ENCODE data around the gene NAPB. TPM values are rescaled to one million over a fixed set of nuclear protein-coding genes. Genes with fewer than 3 reads are reported as not detected.

NAPB gene
- total RNA-seq, 4 donors from 2014 or later, result 4.0 to 20.5 (median 12.0) TPM

DNA sequence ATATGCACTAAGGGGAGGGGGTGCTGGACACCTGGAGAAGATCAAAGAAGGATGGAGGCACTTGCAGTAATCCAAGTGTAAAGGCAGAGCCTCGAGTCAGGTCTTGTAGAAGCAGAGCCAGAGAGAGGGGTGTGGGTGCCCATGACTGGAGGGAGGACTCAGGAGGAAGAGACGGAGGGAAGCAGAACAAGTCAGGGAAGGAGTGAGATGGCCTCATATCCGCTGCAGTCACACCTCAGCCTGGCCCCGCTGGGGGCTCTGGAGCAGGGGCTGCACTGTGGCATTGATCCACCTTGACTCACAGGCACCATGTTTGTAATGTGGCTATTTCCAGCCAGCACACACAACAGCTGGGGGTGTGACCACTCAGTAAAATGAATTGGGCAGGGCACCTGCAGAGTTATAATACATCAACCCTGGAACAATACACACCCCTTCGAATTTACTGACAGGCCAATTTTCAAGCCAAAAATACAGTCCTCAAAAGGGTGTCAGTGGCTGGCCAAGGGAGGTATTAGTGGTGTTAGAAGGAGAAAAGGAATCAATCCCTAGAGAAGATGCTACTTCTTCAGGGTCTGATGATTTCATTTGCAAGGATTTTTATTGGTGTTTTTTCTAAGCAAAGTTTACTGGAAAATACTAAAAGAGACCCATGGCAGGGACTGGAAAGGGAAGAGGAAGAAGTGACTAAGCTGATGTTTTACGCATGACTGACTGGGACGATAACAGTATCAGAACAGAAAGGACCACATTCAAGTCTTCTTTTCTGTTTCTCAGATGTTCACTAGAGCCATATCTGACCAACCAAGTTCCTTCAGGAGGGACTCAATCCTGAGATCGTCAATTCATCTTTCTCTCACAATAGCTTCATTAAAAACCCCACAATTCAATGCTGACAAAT is 89.6 kb downstream of the NAPB start:
- DNase-seq, result no peak
- H3K4me1 ChIP-seq, result no peaks in the 10 kb centered on the region
- H3K36me3 ChIP-seq, result no peaks in the 10 kb centered on the region
- no peak for TF ChIP-seq POLR2A (IDR thresholded peaks at IDR 0.05)
- TF ChIP-seq POLR2AphosphoS5 (IDR thresholded peaks at IDR 0.05), result no peak
- TF ChIP-seq, protein P1, sequence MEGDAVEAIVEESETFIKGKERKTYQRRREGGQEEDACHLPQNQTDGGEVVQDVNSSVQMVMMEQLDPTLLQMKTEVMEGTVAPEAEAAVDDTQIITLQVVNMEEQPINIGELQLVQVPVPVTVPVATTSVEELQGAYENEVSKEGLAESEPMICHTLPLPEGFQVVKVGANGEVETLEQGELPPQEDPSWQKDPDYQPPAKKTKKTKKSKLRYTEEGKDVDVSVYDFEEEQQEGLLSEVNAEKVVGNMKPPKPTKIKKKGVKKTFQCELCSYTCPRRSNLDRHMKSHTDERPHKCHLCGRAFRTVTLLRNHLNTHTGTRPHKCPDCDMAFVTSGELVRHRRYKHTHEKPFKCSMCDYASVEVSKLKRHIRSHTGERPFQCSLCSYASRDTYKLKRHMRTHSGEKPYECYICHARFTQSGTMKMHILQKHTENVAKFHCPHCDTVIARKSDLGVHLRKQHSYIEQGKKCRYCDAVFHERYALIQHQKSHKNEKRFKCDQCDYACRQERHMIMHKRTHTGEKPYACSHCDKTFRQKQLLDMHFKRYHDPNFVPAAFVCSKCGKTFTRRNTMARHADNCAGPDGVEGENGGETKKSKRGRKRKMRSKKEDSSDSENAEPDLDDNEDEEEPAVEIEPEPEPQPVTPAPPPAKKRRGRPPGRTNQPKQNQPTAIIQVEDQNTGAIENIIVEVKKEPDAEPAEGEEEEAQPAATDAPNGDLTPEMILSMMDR (IDR thresholded peaks at IDR 0.05), result no peak
- TF ChIP-seq EP300 (IDR thresholded peaks at IDR 0.05; ENCODE audit: low read depth), result no peak
- WGBS, 2 donors (ENCODE audit: low coverage in 1 of 2), result 70 to 75% methylated on average over 5 to 8 of the region's 8 CpGs
- no peak overlapping the region for H3K27ac ChIP-seq
- no peaks in the 10 kb centered on the region for H3K9me3 ChIP-seq
- intact Hi-C loops (cut with DNase I; ENCODE audit: low total_unique reads) (loop anchor here (10.0 kb wide), 1 partner anchor 647 kb away; no protein-coding TSS in a partner anchor), in situ Hi-C loops (cut with MboI; ENCODE audit: low pct_ligation_motif_present in 1 of 4, low pct_unique_long_range_greater_than_20kb in 1 of 4, low sequenced_read_pairs in 3 of 4) (loop anchor here in 2 of 4 donors (10.0 to 25.0 kb wide), 3 partner anchors 281 to 637 kb away; partner anchors contain the start of gene CST9 (in 1 of the 2))
- no peak overlapping the region for H3K4me3 ChIP-seq
- no peaks in the 10 kb centered on the region for H3K27me3 ChIP-seq

DNA sequence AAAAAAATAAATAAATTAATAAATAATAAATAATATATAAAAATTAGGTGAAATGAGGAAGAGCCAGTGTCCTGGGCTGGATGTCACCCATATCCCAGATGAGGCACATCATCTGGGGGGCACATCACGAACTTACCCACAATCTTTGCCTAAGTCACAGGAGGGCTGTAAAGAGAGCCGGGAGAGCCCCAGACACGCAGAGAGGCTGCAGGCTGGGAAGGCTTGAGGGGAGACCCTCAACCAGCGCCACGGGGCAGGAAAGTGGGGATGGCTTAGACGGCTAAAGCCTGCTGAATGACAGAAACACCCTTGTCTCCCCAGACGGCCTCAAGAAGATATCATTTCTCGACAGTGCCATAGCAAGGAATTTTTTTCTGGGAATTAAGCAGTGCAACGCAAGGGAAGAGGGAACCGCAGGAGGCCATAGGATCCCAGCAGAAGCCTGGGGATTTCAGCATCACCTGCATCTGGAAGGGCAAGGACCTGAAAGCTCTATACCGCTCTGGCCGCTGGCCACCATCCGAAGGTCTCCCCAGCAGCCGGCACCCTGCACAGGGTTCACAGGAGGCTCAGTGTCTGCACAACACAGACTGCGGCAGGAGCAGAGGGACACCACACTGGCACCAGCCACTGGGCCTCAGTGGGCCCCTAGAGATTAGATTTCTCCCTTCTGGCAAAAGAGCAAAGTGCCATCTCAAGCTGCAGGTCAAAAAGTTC is 93.5 kb downstream of the NAPB start:
- Histone ChIP-seq H3K27ac (no peak overlapping the region), H3K27me3 (no peaks in the 10 kb centered on the region), H3K4me1 (no peaks in the 10 kb centered on the region), H3K4me3 (no peak overlapping the region), H3K36me3 (no peaks in the 10 kb centered on the region), H3K9me3 (no peaks in the 10 kb centered on the region)
- DNase-seq, result no peak
- no peak for TF ChIP-seq POLR2A (IDR thresholded peaks at IDR 0.05)
- no peak for TF ChIP-seq EP300 (IDR thresholded peaks at IDR 0.05; ENCODE audit: low read depth)
- no peak for TF ChIP-seq POLR2AphosphoS5 (IDR thresholded peaks at IDR 0.05)
- TF ChIP-seq, protein P1 (IDR thresholded peaks at IDR 0.05), result no peak
- intact Hi-C loops (cut with DNase I; ENCODE audit: low total_unique reads), result loop anchor here (10.0 kb wide), 1 partner anchor 613 kb away; no protein-coding TSS in a partner anchor
- in situ Hi-C loops (cut with MboI; ENCODE audit: low pct_ligation_motif_present in 1 of 4, low pct_unique_long_range_greater_than_20kb in 1 of 4, low sequenced_read_pairs in 3 of 4), result loop anchor here in 1 of 4 donors (25.0 kb wide), 2 partner anchors 285 to 615 kb away; partner anchors contain the start of gene CST9
- 94% methylated on average over 15 of the region's 15 CpGs; no CpG with 5 or more reads in 1 of the 2 donors for WGBS, 2 donors (ENCODE audit: low coverage in 1 of 2)

DNA sequence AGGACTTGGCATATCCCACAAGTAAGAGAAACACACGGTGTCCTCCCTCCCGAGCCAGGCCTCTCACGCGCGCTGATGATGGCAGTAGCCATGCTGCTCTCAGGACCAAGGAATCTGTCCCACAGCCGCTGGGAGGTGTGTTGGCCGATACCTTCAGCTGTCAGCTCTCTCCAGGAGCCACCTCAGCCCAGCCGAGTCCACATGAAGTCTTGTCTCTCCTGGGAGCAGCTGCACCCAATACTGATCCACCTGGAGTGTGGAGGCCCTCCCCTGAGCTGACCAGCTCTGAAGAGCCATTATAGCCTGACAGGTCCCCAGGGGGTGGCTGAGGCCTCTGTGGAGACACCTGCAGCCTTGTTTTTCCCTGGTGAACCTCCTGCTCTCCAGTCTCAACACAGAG is 94.5 kb downstream of the NAPB start:
- no peak overlapping the region for H3K4me3 ChIP-seq
- WGBS, 2 donors (ENCODE audit: low coverage in 1 of 2), result 85% methylated on average over 8 of the region's 8 CpGs; no CpG with 5 or more reads in 1 of the 2 donors

More for the DNA sequence above, 94.5 kb downstream of the NAPB start:
- TF ChIP-seq, protein P1 (IDR thresholded peaks at IDR 0.05), result no peak
- TF ChIP-seq EP300 (IDR thresholded peaks at IDR 0.05; ENCODE audit: low read depth) (no peak), POLR2AphosphoS5 (IDR thresholded peaks at IDR 0.05) (no peak), POLR2A (IDR thresholded peaks at IDR 0.05) (no peak)
- no peak overlapping the region for H3K27ac ChIP-seq
- DNase-seq, result no peak
- H3K4me1 ChIP-seq, result no peaks in the 10 kb centered on the region
- in situ Hi-C loops (cut with MboI; ENCODE audit: low pct_ligation_motif_present in 1 of 4, low pct_unique_long_range_greater_than_20kb in 1 of 4, low sequenced_read_pairs in 3 of 4) (loop anchor here in 1 of 4 donors (25.0 kb wide), 2 partner anchors 286 to 614 kb away; partner anchors contain the start of gene CST9), intact Hi-C loops (cut with DNase I; ENCODE audit: low total_unique reads) (loop anchor here (10.0 kb wide), 1 partner anchor 612 kb away; no protein-coding TSS in a partner anchor)
- no peaks in the 10 kb centered on the region for H3K9me3 ChIP-seq
- no peaks in the 10 kb centered on the region for H3K36me3 ChIP-seq
- H3K27me3 ChIP-seq, result no peaks in the 10 kb centered on the region

Measured in transverse colon (tissue), 4 donors.